Lung microvascular endothelial cell (primary cell): ENCODE measurements around the gene MAGEC1. TPM values are rescaled to one million over a fixed set of nuclear protein-coding genes. Genes with fewer than 3 reads are reported as not detected.
"Not testable (repeated sequence)": the region's sequence is repeated elsewhere in the genome, so short reads cannot be mapped to it uniquely, and the experiment has no call there.

Source experiments
- DNase-seq, 2 donors: peaks; one replicate each; pipeline versions ENCODE4 v3.0.0 to v3.0.0-alpha.2; 2010; ENCODE audit warnings: low read depth in 2 of 2
- total RNA-seq: library from RNA; depleted of rRNA; stranded (reverse); fragments of >200 nt; gene quantifications from 2 replicates; pipeline ENCODE4 v1.2.1, GENCODE V29; 2014

MAGEC1 gene, protein sequence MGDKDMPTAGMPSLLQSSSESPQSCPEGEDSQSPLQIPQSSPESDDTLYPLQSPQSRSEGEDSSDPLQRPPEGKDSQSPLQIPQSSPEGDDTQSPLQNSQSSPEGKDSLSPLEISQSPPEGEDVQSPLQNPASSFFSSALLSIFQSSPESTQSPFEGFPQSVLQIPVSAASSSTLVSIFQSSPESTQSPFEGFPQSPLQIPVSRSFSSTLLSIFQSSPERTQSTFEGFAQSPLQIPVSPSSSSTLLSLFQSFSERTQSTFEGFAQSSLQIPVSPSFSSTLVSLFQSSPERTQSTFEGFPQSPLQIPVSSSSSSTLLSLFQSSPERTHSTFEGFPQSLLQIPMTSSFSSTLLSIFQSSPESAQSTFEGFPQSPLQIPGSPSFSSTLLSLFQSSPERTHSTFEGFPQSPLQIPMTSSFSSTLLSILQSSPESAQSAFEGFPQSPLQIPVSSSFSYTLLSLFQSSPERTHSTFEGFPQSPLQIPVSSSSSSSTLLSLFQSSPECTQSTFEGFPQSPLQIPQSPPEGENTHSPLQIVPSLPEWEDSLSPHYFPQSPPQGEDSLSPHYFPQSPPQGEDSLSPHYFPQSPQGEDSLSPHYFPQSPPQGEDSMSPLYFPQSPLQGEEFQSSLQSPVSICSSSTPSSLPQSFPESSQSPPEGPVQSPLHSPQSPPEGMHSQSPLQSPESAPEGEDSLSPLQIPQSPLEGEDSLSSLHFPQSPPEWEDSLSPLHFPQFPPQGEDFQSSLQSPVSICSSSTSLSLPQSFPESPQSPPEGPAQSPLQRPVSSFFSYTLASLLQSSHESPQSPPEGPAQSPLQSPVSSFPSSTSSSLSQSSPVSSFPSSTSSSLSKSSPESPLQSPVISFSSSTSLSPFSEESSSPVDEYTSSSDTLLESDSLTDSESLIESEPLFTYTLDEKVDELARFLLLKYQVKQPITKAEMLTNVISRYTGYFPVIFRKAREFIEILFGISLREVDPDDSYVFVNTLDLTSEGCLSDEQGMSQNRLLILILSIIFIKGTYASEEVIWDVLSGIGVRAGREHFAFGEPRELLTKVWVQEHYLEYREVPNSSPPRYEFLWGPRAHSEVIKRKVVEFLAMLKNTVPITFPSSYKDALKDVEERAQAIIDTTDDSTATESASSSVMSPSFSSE
- not detected in 2 replicates for total RNA-seq

DNA sequence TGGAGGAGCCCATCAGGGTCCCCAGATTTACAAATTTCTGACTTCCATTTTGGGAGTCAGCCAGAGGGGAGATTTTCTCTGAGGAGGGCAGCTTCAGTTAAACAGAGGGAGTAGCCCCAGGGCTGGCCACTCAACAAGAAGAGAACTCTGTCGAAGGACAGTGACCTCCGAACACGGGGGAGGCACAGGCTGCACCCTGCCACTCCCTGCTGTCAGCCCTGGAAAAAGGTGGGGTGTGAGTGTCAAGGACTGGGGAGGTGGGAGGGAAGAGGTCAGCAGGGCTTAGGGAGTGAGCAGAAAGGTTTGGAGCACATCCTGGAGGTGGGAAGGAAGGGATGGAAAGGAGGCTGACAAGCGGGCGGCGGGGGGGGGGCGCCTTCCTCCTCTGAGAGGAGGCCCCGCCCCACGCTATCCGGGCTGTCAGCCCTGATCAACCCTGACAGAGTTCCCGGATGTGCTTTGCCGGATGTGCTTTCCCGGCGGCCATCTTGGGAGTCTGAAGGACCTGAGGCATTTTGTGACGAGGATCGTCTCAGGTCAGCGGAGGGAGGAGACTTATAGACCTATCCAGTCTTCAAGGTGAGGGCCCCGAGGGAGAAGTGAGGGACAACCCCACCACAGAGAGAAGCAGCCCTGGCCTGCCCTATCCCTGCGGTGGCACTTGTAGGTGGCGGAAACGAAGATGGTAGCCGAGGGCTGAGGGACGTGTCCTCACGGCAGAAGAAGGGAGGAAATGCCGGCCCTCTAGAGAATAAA, at the start of gene MAGEC1:
TSS of gene MAGEC1 (plus strand) at position 495 of the 756 bp plus-strand sequence. CDS start 1,179 bp downstream, outside the sequence.
- DNase-seq, result no peak

- DNase-seq, result no peak
Measured at GRCh38 chrX:141857479-141857878, 46.2 kb upstream of the MAGEC1 start.

- no peak for DNase-seq
Measured at GRCh38 chrX:141879616-141880015, 24.1 kb upstream of the MAGEC1 start.

DNA sequence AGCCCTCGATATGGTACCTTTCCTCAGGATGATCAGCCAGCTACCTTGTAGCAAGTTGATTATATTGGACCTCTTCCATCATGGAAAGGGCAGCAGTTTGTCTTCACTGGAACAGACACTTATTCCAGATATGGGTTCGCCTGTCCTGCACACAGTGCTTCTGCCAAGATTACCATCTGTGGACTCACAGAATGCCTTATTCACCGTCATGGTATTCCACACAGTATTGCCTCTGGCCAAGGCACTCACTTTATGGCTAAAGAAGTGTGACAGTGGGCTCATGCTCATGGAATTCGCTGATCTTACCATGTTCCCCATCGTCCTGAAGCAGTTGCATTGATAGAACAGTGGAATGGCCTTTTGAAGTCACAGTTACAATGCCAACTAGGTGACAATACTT, 14.9 kb upstream of the MAGEC1 start:
- DNase-seq, result not testable (repeated sequence)

- no peak for DNase-seq
Measured at GRCh38 chrX:141894733-141895132, 9.0 kb upstream of the MAGEC1 start.

GRCh38 chrX:141897690-141898089, 6.0 kb upstream of the MAGEC1 start:
- DNase-seq, result no peak

DNA sequence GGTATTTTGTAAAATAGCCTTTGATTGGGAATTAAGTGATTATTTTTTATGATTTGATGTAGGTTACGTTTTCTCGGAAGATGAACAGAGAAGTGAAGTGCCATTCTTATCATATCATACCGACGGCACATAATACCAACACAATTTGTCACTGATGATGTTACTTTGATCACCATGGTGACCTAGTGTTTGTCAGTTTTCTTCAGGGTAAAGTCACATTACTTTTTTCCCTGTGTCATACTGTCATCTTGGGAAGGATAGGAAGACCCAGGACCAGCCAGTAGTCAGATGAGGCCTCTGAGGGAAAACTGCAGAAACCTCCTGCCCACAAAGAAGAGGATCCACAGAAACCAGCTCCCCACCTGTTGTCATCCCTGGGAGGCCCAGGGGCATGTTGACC, 1.3 kb upstream of the MAGEC1 start:
- DNase-seq, result no peak

DNA sequence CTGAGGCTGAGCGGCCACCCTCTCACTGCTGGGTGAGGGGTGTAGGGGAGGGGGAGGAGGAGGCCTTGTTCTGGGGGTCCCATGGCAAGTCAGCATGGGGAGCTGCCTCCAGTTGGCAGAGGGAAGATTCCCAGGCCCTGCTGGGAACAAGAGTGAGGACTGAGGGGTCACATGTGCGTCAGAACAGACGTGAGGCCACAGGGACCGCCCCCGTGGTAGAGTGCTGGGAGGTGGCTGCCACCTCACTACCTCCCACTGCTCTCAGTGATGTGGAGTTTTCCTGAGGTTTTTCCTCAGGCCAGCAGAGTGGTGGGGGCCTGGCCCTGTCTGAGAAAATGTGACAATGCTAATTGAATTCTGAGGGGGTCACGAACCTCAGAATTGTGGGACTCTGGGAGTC, 568 bp downstream of the MAGEC1 start:
- DNase-seq, result no peak

- DNase-seq, result no peak
Measured at GRCh38 chrX:141917801-141918200, 14.1 kb downstream of the MAGEC1 start.

DNA sequence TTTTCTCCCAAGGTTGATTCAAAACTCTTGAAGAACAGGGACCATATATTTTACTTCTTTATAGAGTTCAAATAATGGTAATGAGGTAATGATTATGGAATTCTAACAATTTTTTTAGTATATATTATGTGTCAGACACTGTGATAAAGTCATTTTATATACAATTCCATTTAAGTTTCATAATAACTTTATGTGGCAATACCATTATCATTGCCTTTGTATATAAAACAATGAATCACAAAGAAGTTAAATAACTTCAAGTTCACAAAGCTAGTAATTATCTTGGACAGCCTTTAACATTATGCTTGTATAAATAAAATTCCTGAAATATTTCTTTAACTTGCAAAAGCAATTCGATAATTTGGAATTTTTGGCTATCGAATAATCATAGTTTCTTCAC, 20.6 kb downstream of the MAGEC1 start:
- DNase-seq, result no peak

GRCh38 chrX:141928432-141928831, 24.7 kb downstream of the MAGEC1 start:
- no peak for DNase-seq

GRCh38 chrX:141934059-141934641, 30.5 kb downstream of the MAGEC1 start:
- no peak for DNase-seq

DNA sequence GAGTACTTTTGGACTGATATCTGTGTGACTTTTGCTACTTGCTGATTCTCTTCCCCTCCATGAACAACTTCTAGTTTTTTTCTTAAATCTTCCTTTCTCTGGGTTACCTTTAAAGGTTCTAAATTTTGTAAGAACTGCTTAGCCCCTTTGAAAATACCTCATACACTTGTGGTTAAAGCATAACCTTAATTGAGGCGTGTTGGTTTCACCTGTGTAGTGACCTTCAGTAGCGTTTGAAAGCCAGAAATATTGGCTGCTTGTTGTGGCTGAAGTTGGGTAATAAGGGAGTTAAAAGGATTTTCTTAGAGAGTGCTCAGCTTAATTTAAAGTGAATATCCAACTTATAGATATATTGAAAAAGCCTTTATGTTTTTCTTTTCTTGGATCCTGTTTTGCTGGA, 32.0 kb downstream of the MAGEC1 start:
- DNase-seq, result no peak

GRCh38 chrX:141936080-141936479, 32.4 kb downstream of the MAGEC1 start:
- peak in 1 of 2 donors; percentile 1 for DNase-seq

DNA sequence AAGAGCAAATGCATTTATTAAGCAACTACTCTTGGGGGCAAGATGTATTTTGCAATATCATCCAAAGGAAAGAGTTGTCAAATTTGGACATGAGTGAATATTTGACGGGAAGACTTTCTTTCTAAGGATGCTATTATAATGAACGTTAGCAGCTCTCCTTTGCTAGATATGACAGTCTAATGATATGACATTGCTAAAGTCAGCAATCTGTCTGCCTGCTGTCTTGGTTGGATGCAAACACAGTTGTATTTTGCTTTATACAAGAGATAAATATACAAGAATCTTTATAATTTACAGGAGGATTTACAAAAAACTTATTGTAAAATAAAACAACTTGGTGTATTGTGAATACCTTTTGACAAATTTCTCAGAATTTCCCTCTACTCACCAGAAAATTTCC, 37.5 kb downstream of the MAGEC1 start:
- DNase-seq, result no peak

DNA sequence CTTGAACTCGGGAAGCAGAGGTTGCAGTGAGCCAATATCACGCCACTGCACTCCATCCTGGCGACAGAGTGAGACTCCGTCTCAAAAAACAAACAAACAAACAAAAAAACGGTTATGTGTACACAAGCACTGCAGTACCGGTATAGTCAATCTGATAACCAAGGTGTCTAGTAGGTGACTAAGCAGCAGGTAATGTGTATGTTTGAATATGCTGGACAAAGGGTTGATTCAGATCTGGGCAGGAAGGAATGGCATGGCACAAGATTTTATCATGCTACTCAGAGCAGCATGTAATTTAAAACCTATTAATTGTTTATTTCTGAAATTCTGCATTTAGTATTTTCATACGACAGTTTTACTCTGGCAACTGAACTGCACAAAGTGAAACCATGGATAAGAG, 41.7 kb downstream of the MAGEC1 start:
- no peak for DNase-seq

GRCh38 chrX:141947350-141947749, 43.7 kb downstream of the MAGEC1 start:
- no peak for DNase-seq

DNA sequence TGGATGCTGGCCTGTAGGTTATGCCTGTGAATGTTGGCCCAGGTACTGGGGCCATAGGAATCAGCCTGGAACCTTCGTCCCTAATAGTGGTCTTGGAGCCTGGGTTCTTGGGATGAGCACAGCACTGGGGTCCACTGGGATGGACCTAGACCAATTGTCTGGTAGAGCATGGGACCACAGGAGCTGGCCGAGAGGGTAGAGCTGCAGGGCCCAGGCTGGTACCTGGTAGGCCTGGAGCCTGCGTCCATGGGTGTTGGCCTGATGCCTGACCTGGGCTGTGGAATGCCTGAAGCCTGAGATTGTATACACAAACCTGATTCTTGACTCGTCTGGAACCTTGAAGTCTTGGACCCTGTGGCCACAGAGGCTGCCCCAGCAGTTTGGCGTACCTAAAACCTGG, 48.9 kb downstream of the MAGEC1 start:
- no peak for DNase-seq

GRCh38 chrX:141958675-141959074, 55.0 kb downstream of the MAGEC1 start:
- DNase-seq, result no peak
